Osteoblast (primary cell): ENCODE results near the gene ARMC9. TPM values are rescaled to one million over a fixed set of nuclear protein-coding genes. Genes with fewer than 3 reads are reported as not detected.

Experiments used
- DNase-seq: peaks from one replicate; pipeline ENCODE4 v3.0.0; 2011; ENCODE audit warnings: low spot score, mixed read lengths; ENCODE audit not compliant: insufficient read length; ENCODE audit errors: missing footprints
- H2AFZ ChIP-seq: 2 replicates; pipeline ENCODE4 v1.6.0; 2011; ENCODE audit warnings: mild to moderate bottlenecking, low read length
- H3K27ac ChIP-seq: 2 replicates; pipeline ENCODE4 v1.5.1; 2011; ENCODE audit warnings: mild to moderate bottlenecking, low read depth, low read length, moderate library complexity
- H3K27me3 ChIP-seq: 2 replicates; pipeline ENCODE4 v1.6.0; 2012; ENCODE audit warnings: mild to moderate bottlenecking, control low read depth, inconsistent platforms, low read length, moderate library complexity; ENCODE audit not compliant: insufficient read depth
- H3K36me3 ChIP-seq: 2 replicates; pipeline ENCODE4 v1.5.1; 2011; ENCODE audit warnings: mild to moderate bottlenecking, low read length, control low read depth, moderate library complexity; ENCODE audit not compliant: insufficient read depth
- H3K4me1 ChIP-seq: 2 replicates; pipeline ENCODE4 v1.5.1; 2011; ENCODE audit warnings: mild to moderate bottlenecking, low read length, control low read depth, moderate library complexity; ENCODE audit not compliant: insufficient read depth
- H3K4me2 ChIP-seq: 2 replicates; pipeline ENCODE4 v1.6.0; 2011; ENCODE audit warnings: mild to moderate bottlenecking, low read length; ENCODE audit not compliant: insufficient read depth
- H3K4me3 ChIP-seq: fragments of 200-600 bp; sonication (generic); 3 replicates; pipeline ENCODE4 v1.5.1; 2012; ENCODE audit warnings: mild to moderate bottlenecking, low read length, inconsistent platforms; ENCODE audit not compliant: insufficient read depth
- H3K79me2 ChIP-seq: 2 replicates; pipeline ENCODE4 v1.6.0; 2012; ENCODE audit warnings: mild to moderate bottlenecking, low read length, control low read depth, inconsistent platforms; ENCODE audit not compliant: insufficient read depth
- H3K9me3 ChIP-seq: 2 replicates; pipeline ENCODE4 v1.5.1; 2011; ENCODE audit warnings: low read depth, low read length, control low read depth
- H4K20me1 ChIP-seq: 2 replicates; pipeline ENCODE4 v1.6.0; 2012; ENCODE audit warnings: mild to moderate bottlenecking, low read length, control low read depth; ENCODE audit not compliant: insufficient read depth
- total RNA-seq: library from RNA; depleted of rRNA; stranded (reverse); fragments of >200 nt; gene quantifications from 2 replicates; pipeline ENCODE4 v1.2.3, GENCODE V29; 2012
- TF ChIP-seq, protein P1 (sequence below): IDR thresholded peaks from 2 replicates; pipeline ENCODE4 v1.5.1; 2011; ENCODE audit warnings: mild to moderate bottlenecking, low read depth, low read length, moderate library complexity; ENCODE audit errors: extremely low read depth

Gene ARMC9
- total RNA-seq, 1 donor: 221 TPM

DNA sequence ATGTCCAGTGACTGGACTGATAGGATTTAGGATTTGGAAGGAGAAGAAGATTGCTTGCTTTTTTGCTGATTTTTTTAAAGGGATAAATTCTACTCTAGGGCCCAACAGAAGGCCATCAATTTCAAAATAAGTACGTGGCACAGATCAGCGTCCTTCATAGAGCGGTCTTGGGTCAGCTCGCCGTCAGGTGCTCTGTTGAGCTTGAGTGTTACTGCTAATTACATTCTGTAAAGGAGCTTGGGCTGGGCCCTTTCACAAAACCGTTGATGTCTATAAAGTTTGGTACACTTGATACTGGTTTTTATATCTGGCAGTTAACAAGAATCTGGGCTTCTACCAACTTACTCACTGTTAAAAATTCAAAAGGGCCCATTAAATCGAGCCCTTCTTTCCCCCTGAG, 45.4 kb downstream of the ARMC9 start:
- no peak overlapping the region for H3K4me3 ChIP-seq
- H3K79me2 ChIP-seq: no peaks in the 10 kb centered on the region
- peaks cover 28% of the 10 kb centered on the region for H3K36me3 ChIP-seq
- peaks cover 8% of the 10 kb centered on the region for H3K4me1 ChIP-seq
- H2AFZ ChIP-seq: no peak overlapping the region
- TF ChIP-seq, protein P1, sequence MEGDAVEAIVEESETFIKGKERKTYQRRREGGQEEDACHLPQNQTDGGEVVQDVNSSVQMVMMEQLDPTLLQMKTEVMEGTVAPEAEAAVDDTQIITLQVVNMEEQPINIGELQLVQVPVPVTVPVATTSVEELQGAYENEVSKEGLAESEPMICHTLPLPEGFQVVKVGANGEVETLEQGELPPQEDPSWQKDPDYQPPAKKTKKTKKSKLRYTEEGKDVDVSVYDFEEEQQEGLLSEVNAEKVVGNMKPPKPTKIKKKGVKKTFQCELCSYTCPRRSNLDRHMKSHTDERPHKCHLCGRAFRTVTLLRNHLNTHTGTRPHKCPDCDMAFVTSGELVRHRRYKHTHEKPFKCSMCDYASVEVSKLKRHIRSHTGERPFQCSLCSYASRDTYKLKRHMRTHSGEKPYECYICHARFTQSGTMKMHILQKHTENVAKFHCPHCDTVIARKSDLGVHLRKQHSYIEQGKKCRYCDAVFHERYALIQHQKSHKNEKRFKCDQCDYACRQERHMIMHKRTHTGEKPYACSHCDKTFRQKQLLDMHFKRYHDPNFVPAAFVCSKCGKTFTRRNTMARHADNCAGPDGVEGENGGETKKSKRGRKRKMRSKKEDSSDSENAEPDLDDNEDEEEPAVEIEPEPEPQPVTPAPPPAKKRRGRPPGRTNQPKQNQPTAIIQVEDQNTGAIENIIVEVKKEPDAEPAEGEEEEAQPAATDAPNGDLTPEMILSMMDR: no peak
- H3K4me2 ChIP-seq: no peak overlapping the region
- no peaks in the 10 kb centered on the region for H3K27me3 ChIP-seq
- DNase-seq: no peak
- H3K27ac ChIP-seq: no peak overlapping the region
- no peaks in the 10 kb centered on the region for H4K20me1 ChIP-seq
- no peaks in the 10 kb centered on the region for H3K9me3 ChIP-seq

DNA sequence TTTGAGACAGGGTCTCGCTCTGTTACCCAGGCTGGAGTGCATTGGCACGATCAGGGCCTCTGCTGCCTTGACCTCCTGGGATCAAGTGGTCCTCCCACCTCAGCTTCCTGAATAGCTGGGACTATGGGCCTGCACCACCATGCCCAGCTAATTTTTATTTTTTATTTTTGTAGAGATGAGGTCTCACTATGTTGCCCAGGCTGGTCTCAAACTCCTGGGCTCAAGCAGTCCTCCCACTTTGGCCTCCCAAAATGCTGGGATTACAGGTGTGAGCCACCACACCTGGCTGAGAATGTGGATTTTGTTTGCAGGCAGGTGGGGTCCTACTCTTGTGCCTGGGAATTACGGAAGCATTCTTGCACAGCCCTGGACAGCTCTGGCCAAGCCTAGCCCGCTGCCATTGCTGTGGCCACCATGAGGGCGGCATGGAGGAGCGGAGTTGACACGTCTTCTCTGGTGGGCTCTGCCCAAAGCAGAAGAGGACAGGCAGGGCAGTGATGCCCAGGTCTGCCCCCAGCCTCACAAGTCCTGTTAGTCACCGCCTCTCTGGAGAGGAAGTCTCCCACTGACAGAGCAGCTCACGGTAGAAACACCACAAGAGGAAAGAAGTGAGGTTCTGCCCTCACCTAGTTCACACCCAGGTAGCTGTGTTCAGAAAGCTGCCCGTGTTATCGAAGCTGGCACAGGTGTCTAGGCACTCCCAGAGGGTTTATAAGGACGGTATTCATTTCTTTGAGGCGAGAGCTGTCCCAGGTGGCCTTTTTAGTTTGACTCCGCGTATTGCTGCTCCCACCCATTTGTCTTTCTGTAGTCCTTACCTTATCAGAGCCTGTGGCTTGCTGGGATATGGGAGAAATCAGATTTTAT, 46.2 kb downstream of the ARMC9 start:
- TF ChIP-seq, protein P1: no peak
- Histone ChIP-seq H4K20me1 (no peaks in the 10 kb centered on the region), H3K4me3 (no peak overlapping the region), H3K27ac (no peak overlapping the region), H2AFZ (no peak overlapping the region), H3K4me2 (no peak overlapping the region), H3K27me3 (no peaks in the 10 kb centered on the region), H3K36me3 (peaks cover 20% of the 10 kb centered on the region), H3K79me2 (no peaks in the 10 kb centered on the region), H3K4me1 (peaks cover 8% of the 10 kb centered on the region), H3K9me3 (no peaks in the 10 kb centered on the region)
- no peak for DNase-seq

DNA sequence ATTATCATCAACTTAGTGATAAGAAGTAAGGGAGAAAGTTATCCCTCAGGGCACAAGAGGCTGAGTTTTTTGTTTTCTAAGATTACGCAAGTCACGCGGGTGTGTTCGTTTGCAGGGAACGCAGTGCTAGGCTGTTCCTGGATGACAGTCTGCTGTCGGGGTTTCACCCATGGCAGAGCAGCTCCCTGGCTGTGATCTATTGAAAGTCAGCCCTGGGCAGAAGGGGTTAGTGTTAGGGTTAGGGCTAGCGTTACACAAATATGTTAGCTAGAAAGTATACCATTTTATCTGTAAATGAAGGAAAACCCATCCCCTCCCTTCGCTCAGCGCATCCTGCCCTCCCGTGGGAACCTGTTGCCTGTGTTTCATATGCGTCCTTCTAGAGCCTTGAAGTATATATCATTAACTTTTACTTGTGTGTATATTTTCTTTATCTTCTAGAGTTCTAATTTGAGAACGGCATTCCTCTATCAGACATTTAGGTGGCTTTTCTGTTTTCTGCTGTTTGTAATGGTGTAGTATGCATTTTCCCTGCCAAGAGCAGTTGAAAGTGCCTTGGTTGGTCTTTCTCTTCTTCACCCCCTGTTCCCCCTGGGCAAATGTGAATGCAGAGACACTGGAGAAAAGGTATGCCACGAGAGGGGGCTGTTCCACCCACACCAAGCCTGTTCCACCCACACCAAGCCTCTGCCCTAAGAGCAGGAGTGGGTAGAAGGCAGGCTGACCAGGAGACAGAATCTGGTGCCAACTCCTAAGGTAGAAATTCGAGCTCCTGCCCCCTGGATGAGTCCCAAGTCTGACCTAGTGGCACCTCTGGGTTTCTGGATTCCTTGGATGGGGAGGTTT, 47.0 kb downstream of the ARMC9 start:
- H3K36me3 ChIP-seq: peaks cover 12% of the 10 kb centered on the region
- no peak for DNase-seq
- no peaks in the 10 kb centered on the region for H3K9me3 ChIP-seq
- H4K20me1 ChIP-seq: no peaks in the 10 kb centered on the region
- H3K4me3 ChIP-seq: no peak overlapping the region
- H3K4me1 ChIP-seq: peaks cover 15% of the 10 kb centered on the region
- no peak overlapping the region for H2AFZ ChIP-seq
- no peaks in the 10 kb centered on the region for H3K79me2 ChIP-seq
- no peaks in the 10 kb centered on the region for H3K27me3 ChIP-seq
- H3K4me2 ChIP-seq: no peak overlapping the region
- TF ChIP-seq, protein P1: no peak
- H3K27ac ChIP-seq: no peak overlapping the region
